Stimulated activated effector memory CD8-positive, alpha-beta T cell treated with anti-CD3 and anti-CD28 coated beads, Interleukin-12 subunit alpha, Interleukin-12 subunit beta, amount 100 ng/mL, for 72 hours (primary cell): ENCODE results near the gene ZSCAN10.
A peak's percentile ranks its signal among the peaks of the same experiment; 100 is the strongest.
"Not testable (repeated sequence)": the region's sequence is repeated elsewhere in the genome, so short reads cannot be mapped to it uniquely, and the experiment has no call there.

Experiments
- ATAC-seq: fragments of 150-1000 bp; cut with Tn5 transposase; 2 replicates; pipeline ENCODE4 v1.10.0; 2021
- DNase-seq, 2 donors: peaks; one replicate each; pipeline ENCODE4 v3.0.0; 2021 to 2022; ENCODE audit warnings: low spot score in 2 of 2
- H3K27ac Mint-ChIP-seq: one replicate; pipeline ENCODE4 v1.8.0; 2022; ENCODE audit warnings: mild to moderate bottlenecking, mixed read lengths
- H3K36me3 Mint-ChIP-seq: one replicate; pipeline ENCODE4 v1.8.0; 2022; ENCODE audit warnings: mild to moderate bottlenecking, mixed read lengths
- H3K4me1 Mint-ChIP-seq: one replicate; pipeline ENCODE4 v1.8.0; 2022; ENCODE audit warnings: mixed read lengths
- H3K4me3 Mint-ChIP-seq: one replicate; pipeline ENCODE4 v1.8.0; 2022; ENCODE audit warnings: mild to moderate bottlenecking, mixed read lengths
- H3K9me3 Mint-ChIP-seq: one replicate; pipeline ENCODE4 v1.8.0; 2022; ENCODE audit warnings: mixed read lengths

Gene ZSCAN10

GRCh38 chr16:3085868-3086595 lies 13.1 kb downstream of the ZSCAN10 start:
- Mint-ChIP-seq H3K4me1 (peaks cover 50% of the 10 kb centered on the region), H3K9me3 (no peaks in the 10 kb centered on the region), H3K36me3 (peaks cover 6% of the 10 kb centered on the region), H3K27ac (peak overlapping the region; percentile 90), H3K4me3 (peak overlapping the region; percentile 54)
- ATAC-seq = no peak
- DNase-seq = no peak

- Mint-ChIP-seq H3K27ac (peak overlapping the region; percentile 64), H3K4me3 (peak overlapping the region; percentile 54), H3K9me3 (peaks cover 3% of the 10 kb centered on the region), H3K4me1 (peaks cover 52% of the 10 kb centered on the region), H3K36me3 (peaks cover 6% of the 10 kb centered on the region)
- no peak for ATAC-seq
- DNase-seq = no peak
These were observed 14.0 kb downstream of the ZSCAN10 start for GRCh38 chr16:3084969-3085670.

GRCh38 chr16:3084491-3084890 lies 14.6 kb downstream of the ZSCAN10 start:
- H3K36me3 Mint-ChIP-seq = peaks cover 6% of the 10 kb centered on the region
- no peak overlapping the region for H3K27ac Mint-ChIP-seq
- H3K4me1 Mint-ChIP-seq = peaks cover 59% of the 10 kb centered on the region
- peaks cover 3% of the 10 kb centered on the region for H3K9me3 Mint-ChIP-seq
- ATAC-seq = no peak
- no peak for DNase-seq
- H3K4me3 Mint-ChIP-seq = no peak overlapping the region

DNA sequence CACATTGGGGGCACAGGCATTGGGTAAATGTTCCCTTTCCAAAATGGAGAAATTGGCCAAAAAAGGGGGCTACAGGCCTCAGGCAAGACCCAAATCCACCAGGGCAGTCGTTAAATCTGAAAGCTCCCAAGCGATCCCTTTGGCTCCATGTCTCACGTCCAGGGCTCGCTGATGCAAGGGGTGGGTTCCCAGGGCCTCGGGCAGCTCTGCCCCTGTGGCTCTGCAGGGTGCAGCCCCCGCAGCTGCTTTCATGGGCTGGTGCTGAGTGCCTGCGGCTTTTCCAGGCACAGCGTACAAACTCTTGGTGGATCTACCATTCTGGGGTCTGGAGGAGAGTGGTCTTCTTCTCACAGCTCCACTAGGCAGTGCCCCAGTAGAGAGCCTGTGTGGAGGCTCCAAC lies 15.7 kb downstream of the ZSCAN10 start:
- not testable (repeated sequence) for DNase-seq, H3K9me3 Mint-ChIP-seq, ATAC-seq, H3K27ac Mint-ChIP-seq, H3K4me3 Mint-ChIP-seq, H3K36me3 Mint-ChIP-seq
- H3K4me1 Mint-ChIP-seq = peaks cover 60% of the 10 kb centered on the region

DNA sequence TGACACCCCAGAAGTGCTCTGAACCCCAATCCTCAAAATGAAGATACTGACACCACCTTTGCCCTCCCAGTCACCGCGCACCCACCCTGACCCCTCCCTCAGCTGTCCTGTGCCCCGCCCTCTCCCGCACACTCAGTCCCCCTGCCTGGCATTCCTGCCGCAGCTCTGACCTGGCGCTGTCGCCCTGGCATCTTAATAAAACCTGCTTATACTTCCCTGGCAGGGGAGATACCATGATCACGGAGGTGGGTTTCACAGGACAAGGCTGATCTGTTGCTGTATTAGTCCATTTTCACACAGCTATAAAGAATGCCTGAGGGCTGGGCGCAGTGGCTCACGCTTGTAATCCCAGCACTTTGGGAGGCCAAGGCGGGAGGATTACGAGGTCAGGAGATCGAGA lies 17.1 kb downstream of the ZSCAN10 start:
- Mint-ChIP-seq H3K36me3 (peaks cover 16% of the 10 kb centered on the region), H3K4me1 (peaks cover 60% of the 10 kb centered on the region)
- not testable (repeated sequence) for H3K27ac Mint-ChIP-seq, H3K4me3 Mint-ChIP-seq, H3K9me3 Mint-ChIP-seq, ATAC-seq, DNase-seq

DNA sequence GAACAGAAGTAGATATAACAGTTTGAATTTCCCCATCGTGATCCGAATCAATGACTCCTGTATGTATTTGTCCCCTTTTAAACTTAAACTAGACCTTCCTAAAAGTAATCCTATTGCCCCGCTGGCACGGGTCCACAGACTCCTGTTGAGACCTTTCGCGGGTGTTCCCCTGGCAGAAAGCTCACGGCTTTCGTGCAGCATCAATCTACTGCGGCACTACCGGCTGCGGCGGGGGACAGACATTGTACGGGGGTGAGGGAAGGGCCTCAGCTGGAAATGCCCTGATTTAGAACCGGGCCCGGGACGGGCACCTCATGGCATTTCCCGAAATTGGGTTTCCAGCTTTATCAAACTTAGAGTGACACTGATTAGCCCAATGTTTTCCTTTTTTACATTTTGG lies 19.1 kb downstream of the ZSCAN10 start:
- ATAC-seq (no peak), DNase-seq (no peak)
- peaks cover 5% of the 10 kb centered on the region for H3K9me3 Mint-ChIP-seq
- H3K4me1 Mint-ChIP-seq = peaks cover 76% of the 10 kb centered on the region
- peaks cover 35% of the 10 kb centered on the region for H3K36me3 Mint-ChIP-seq
- H3K4me3 Mint-ChIP-seq = no peak overlapping the region
- peak overlapping the region; percentile 87 for H3K27ac Mint-ChIP-seq

DNA sequence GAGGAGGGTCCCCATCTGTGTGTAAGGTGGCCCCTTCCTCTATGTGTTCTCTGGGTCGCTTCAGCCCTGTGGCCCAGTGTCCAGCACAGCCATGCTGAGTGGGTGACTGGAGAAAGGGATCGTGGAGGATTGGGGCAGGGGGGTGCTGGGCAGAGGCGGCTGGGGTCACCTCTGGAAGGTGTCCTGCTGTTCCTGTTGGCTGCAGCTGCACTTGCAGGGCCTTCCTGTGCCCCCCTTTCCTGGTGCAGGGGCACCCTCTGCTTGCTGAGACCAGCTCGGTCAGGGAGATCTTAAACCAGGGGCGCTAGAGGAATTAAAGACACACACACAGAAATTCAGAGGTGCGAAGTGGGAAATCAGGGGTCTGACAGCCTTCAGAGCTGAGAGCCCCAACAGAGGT lies 22.5 kb downstream of the ZSCAN10 start:
- no peak for ATAC-seq
- peaks cover 5% of the 10 kb centered on the region for H3K9me3 Mint-ChIP-seq
- H3K27ac Mint-ChIP-seq = peak overlapping the region; percentile 92
- peak in 1 of 2 donors; percentile 71 for DNase-seq
- peaks cover 86% of the 10 kb centered on the region for H3K4me1 Mint-ChIP-seq
- peaks cover 68% of the 10 kb centered on the region for H3K36me3 Mint-ChIP-seq
- peak overlapping the region; percentile 78 for H3K4me3 Mint-ChIP-seq

- not testable (repeated sequence) for ATAC-seq, H3K9me3 Mint-ChIP-seq
- Mint-ChIP-seq H3K4me3 (peak overlapping the region; percentile 78), H3K27ac (peak overlapping the region; percentile 92), H3K4me1 (peaks cover 88% of the 10 kb centered on the region), H3K36me3 (peaks cover 74% of the 10 kb centered on the region)
- peak in 1 of 2 donors; percentile 67 for DNase-seq
These were observed 23.1 kb downstream of the ZSCAN10 start for GRCh38 chr16:3075946-3076345.

DNA sequence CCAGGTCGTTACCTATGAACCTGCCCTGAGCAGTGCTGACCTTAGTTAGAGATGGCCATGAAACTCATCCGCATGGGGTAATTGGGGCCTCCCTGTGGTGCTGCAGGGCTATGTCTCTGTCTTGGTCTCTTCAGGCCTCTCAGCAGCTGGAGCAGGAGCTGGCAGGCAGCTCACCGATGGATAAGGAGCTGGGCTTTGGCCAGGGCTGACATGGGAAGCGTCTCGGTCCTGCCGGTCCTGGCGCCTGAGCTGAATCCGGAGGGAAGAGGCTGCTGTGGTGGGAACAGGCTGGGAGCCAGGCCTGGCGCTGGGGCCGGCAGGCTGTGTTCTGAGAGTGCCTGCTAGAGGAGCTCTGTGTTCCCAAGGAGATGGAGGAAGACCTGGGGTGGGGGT lies 23.6 kb downstream of the ZSCAN10 start:
- peak; percentile 25 for ATAC-seq
- Mint-ChIP-seq H3K4me3 (peak overlapping the region; percentile 78), H3K4me1 (peaks cover 86% of the 10 kb centered on the region), H3K9me3 (peaks cover 2% of the 10 kb centered on the region), H3K27ac (peak overlapping the region; percentile 92), H3K36me3 (peaks cover 78% of the 10 kb centered on the region)
- DNase-seq = no peak

DNA sequence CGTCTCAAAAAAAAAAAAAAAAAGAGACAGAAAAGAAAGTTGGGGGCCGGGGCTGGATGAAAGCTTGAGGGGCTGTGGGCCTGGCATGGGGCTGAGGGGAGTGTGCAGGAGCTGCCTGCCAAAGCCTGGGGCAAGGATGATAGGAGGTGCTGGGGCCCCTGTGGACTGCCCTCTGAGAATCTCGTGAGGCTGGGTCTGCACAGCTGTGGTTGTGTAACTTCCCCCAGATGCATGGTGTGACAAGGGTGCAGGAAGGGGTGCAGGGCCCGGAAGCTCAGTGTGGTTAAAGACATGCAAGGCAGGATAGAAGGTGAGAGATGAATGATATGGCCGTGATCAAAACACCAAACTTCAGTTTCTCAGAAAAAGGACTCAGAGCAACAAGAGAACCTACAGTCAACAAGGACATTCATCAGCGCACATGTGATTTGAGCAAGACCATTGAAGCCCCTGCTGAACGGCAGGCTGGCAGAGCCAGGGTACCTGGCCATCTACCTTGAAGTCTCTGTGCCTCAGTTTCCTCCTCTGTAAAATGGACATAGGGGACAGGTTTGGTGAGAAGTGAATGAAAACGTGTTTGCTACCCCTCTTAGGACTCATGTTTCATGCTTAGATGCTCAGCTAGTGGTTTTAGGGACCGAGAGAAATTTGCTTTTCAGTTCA lies 24.1 kb downstream of the ZSCAN10 start:
- H3K36me3 Mint-ChIP-seq = peaks cover 84% of the 10 kb centered on the region
- peaks cover 87% of the 10 kb centered on the region for H3K4me1 Mint-ChIP-seq
- ATAC-seq (peak; percentile 84), DNase-seq (peak; percentile 62 to 91)
- H3K9me3 Mint-ChIP-seq = peaks cover 2% of the 10 kb centered on the region
- H3K27ac Mint-ChIP-seq = peak overlapping the region; percentile 92
- peak overlapping the region; percentile 78 for H3K4me3 Mint-ChIP-seq

GRCh38 chr16:3073448-3073847 lies 25.6 kb downstream of the ZSCAN10 start:
- Mint-ChIP-seq H3K36me3 (peaks cover 94% of the 10 kb centered on the region), H3K27ac (peak overlapping the region; percentile 92), H3K4me1 (peaks cover 89% of the 10 kb centered on the region), H3K9me3 (no peaks in the 10 kb centered on the region), H3K4me3 (peak overlapping the region; percentile 78)
- ATAC-seq = no peak
- no peak for DNase-seq

- Mint-ChIP-seq H3K4me3 (peak overlapping the region; percentile 100), H3K4me1 (peaks cover 86% of the 10 kb centered on the region), H3K36me3 (peaks cover 98% of the 10 kb centered on the region), H3K27ac (peak overlapping the region; percentile 100)
- ATAC-seq = peak; percentile 54
- DNase-seq = peak in 1 of 2 donors; percentile 78
- not testable (repeated sequence) for H3K9me3 Mint-ChIP-seq
These were observed 26.4 kb downstream of the ZSCAN10 start for GRCh38 chr16:3072576-3073263.

- peak; percentile 8 for ATAC-seq
- peak overlapping the region; percentile 100 for H3K27ac Mint-ChIP-seq
- H3K36me3 Mint-ChIP-seq = peaks cover 98% of the 10 kb centered on the region
- H3K4me1 Mint-ChIP-seq = peaks cover 80% of the 10 kb centered on the region
- peak overlapping the region; percentile 100 for H3K4me3 Mint-ChIP-seq
- not testable (repeated sequence) for H3K9me3 Mint-ChIP-seq, DNase-seq
These were observed 26.9 kb downstream of the ZSCAN10 start for GRCh38 chr16:3072148-3072547.

DNA sequence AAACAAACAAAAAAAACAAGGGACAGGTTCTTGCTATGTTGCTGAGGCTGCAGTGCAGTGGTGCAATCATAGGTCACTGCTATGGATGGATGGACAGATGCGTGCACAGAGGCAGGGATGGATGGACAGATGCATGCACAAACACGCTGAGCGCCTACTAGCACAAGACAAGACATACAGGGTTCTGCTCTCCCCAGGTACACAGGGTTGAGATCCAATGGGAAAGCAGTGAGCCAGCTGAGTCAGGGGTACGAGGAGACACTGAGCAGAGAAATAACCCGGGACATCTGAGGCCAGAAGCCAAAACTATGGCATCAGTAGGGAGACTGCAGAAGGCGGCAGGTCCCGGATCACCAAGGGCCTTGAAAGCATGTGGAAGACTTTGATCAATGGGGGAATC lies 27.4 kb downstream of the ZSCAN10 start:
- Mint-ChIP-seq H3K36me3 (peaks cover 98% of the 10 kb centered on the region), H3K4me1 (peaks cover 76% of the 10 kb centered on the region), H3K27ac (peak overlapping the region; percentile 100), H3K9me3 (no peaks in the 10 kb centered on the region), H3K4me3 (peak overlapping the region; percentile 100)
- ATAC-seq (no peak), DNase-seq (no peak)

GRCh38 chr16:3070608-3071111 lies 28.4 kb downstream of the ZSCAN10 start:
- no peak for DNase-seq
- peak overlapping the region; percentile 100 for H3K27ac Mint-ChIP-seq
- peak overlapping the region; percentile 100 for H3K4me3 Mint-ChIP-seq
- no peaks in the 10 kb centered on the region for H3K9me3 Mint-ChIP-seq
- H3K4me1 Mint-ChIP-seq = peaks cover 68% of the 10 kb centered on the region
- peaks cover 98% of the 10 kb centered on the region for H3K36me3 Mint-ChIP-seq
- ATAC-seq = no peak
